ENCODE measurements around the gene HCN4.

GRCh38 chr15:73345658-73346057, 23.1 kb downstream of the HCN4 start:
- TF ChIP-seq, protein P1, sequence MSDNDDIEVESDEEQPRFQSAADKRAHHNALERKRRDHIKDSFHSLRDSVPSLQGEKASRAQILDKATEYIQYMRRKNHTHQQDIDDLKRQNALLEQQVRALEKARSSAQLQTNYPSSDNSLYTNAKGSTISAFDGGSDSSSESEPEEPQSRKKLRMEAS (IDR thresholded peaks at IDR 0.05; ENCODE audit: insufficient read depth, insufficient read length), result no peak
- TF ChIP-seq CTCF (IDR thresholded peaks at IDR 0.05; ENCODE audit: extremely low read depth in 1 of 2, insufficient read depth in 1 of 2, low read depth in 1 of 2, low read length in 2 of 2) (no peak), POLR2A (IDR thresholded peaks at IDR 0.05; ENCODE audit: low read depth, low read length) (no peak), EZH2 (IDR thresholded peaks at IDR 0.05; ENCODE audit: borderline replicate concordance, low read depth, low read length, severe bottlenecking) (no peak)

Measured in endothelial cell of umbilical vein (primary cell).